Heart left ventricle (tissue), 13 donors: Measurements from ENCODE around the gene ZNF283.

Experiments
- CTCF ChIP-seq, 12 donors: fragments of 200-600 bp; sonication (generic) in 4 of 12; IDR thresholded peaks; one replicate each; pipeline versions ENCODE4 v1.5.0 to v1.8.0; 2018 to 2022; ENCODE audit warnings: antibody characterized with exemption in 12 of 12, mild to moderate bottlenecking in 5 of 12
- POLR2A ChIP-seq, 2 donors: fragments of 450-650 bp; IDR thresholded peaks; one replicate each; pipeline ENCODE4 v1.6.1; 2017; ENCODE audit warnings: antibody characterized with exemption in 2 of 2, mild to moderate bottlenecking in 2 of 2, moderate library complexity in 2 of 2
- donor health status: ischemic (EF 13 %, LVEDD 7.1; RV severe dilation, severe dysfunction).
- donor health status: DM: no; HTN: yes; CAD: no.
- donor health status: DM: no; HTN: no; CAD: no.
- donor health status: ischemic (EF 25% LVEDD 6.9; RV normal size, moderate dysfunction).
- donor health status: ischemic (EF 25% LVEDD 5.7; RV mildly dilated, moderate dysfunction).
- donor health status: ischemic (EF 35%, LVEDD 5.7; RV mildly dilated, moderate dysfunction).
- donor health status: nonischemic (EF 11% LVEDD 7.7; RV severe dilation, severe dysfunction).
- donor health status: DM: yes; HTN: yes; CAD: no.
- donor health status: PGD.
- donor health status: ischemic (EF 29% LVEDD 5.4; RV normal size, mild dysfunction).
- donor health status: nonischemic (EF 23%, LVEDD 6.1; RV moderate dilation, normal function).

- TF ChIP-seq CTCF (IDR thresholded peaks at IDR 0.05), result no peak
- TF ChIP-seq POLR2A (IDR thresholded peaks at IDR 0.05), result no peak
Measured at GRCh38 chr19:43784241-43784980, 42.7 kb upstream of the ZNF283 start.
